ENCODE measurements around the gene RHO.
"Not testable (repeated sequence)": the region's sequence is repeated elsewhere in the genome, so short reads cannot be mapped to it uniquely, and the experiment has no call there.

Gene RHO

DNA sequence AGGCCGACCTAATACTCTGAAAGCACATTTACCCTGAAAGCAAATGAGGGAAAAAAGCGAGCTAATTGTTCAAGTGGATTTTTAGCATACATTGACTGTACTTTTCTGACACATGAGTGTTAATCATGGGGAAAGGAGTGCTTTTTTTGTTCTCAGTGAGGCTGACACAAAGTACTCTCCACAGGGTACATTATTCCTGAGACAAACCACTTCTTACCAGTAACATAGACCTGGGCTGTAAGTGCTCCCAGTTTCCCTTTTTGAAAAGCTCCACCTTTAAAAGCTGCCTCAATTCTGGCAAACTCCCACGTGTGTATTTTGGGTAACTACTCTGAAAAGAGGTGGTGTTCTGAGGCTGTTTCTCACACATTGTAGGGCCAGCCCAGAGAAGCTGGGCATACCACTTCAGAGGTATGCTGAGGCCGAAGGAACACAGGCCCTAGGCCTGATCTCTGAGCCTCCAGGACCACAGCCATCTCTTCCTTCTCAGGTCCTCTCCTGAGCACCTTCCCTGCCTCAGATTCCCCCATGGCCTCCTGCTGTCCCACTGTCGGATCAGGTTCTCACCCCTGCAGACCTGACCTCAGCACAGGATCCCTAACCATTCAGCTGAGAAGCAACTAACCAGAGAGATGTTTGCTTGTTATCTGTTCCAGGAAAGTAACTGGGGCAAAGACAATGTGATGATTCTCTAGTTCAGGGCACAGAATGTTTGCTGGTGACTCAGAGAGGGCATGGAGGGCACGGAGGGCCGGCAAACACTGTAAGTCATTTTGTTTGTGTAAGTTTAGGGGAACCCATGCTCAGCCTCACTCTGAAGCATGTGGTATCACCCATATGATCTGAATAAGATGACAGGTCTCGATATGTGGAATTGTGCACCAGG, 29.6 kb upstream of the RHO start:
- not testable (repeated sequence) for H3K4me3 ChIP-seq (ENCODE audit: insufficient read depth, low read depth, low read length); H3K9me3 ChIP-seq (ENCODE audit: control insufficient read depth, low read length); H3K27me3 ChIP-seq (ENCODE audit: control insufficient read depth, insufficient read depth, low read length, poor library complexity, severe bottlenecking); H3K27ac ChIP-seq (ENCODE audit: insufficient read depth, low read depth, low read length, poor library complexity, severe bottlenecking); H3K4me1 ChIP-seq (ENCODE audit: control insufficient read depth, insufficient read depth, low read length); H3K36me3 ChIP-seq (ENCODE audit: control insufficient read depth, insufficient read depth, low read length)
- WGBS, 2 experiments: 80 to 88% methylated on average over 5 to 6 of the region's 8 CpGs

DNA sequence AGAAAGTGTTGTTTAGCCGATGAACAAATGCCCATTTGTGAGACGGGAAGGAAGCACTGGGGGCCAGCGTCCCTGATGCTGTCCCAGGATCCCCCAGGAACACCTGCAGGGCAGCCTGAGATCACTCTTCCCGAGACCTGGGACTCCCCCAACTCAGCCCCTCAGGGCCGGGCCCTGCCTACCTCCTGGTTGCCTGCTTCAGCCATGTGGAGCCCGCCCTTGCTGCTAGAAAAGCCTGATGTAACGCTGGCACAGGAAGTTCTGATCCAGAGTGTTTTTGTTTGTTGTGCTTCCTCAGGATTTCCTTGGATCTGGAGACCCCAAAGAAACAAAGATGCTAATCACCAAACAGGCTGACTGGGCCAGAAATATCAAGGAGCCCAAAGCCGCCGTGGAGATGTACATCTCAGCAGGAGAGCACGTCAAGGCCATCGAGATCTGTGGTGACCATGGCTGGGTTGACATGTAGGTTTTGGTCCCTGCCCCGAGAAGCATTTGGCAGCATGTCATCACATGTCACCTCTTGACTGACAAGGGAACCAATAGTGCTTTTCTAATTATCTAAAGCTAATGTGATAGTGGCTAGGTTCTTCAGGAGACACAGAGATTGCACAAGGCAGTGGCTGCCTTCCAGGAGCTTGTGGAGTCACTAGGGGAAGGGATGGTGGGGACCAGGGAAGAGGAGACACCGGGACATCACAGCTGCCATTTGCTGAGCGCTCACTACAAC, 28.7 kb upstream of the RHO start:
- 92 to 95% methylated on average over 13 of the region's 14 CpGs for WGBS, 2 experiments
- H3K36me3 ChIP-seq (ENCODE audit: control insufficient read depth, insufficient read depth, low read length); H3K4me1 ChIP-seq (ENCODE audit: control insufficient read depth, insufficient read depth, low read length); H3K9me3 ChIP-seq (ENCODE audit: control insufficient read depth, low read length); H3K27ac ChIP-seq (ENCODE audit: insufficient read depth, low read depth, low read length, poor library complexity, severe bottlenecking); H3K27me3 ChIP-seq (ENCODE audit: control insufficient read depth, insufficient read depth, low read length, poor library complexity, severe bottlenecking); H3K4me3 ChIP-seq (ENCODE audit: insufficient read depth, low read depth, low read length): not testable (repeated sequence)

DNA sequence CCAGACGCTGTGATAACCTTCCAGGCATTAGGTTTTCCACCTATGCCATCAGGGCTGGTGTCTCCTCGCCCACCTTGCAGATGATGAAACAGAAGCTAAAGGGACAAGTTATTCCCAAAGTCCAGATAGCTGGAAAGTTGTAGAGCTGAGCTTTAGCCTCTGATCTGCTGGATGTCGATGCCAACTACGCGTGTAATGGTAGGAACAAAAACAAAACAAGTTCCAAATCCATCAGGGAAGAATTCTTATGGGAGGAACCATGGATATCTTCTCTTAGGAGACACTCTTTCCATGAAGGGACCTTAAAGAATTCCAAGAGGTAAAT, 28.1 kb upstream of the RHO start:
- Histone ChIP-seq H3K27me3 (ENCODE audit: control insufficient read depth, insufficient read depth, low read length, poor library complexity, severe bottlenecking) (no peaks in the 10 kb centered on the region), H3K27ac (ENCODE audit: insufficient read depth, low read depth, low read length, poor library complexity, severe bottlenecking) (no peak overlapping the region), H3K9me3 (ENCODE audit: control insufficient read depth, low read length) (no peaks in the 10 kb centered on the region), H3K4me1 (ENCODE audit: control insufficient read depth, insufficient read depth, low read length) (no peaks in the 10 kb centered on the region), H3K4me3 (ENCODE audit: insufficient read depth, low read depth, low read length) (no peak overlapping the region), H3K36me3 (ENCODE audit: control insufficient read depth, insufficient read depth, low read length) (no peaks in the 10 kb centered on the region)
- WGBS, 2 experiments: 94 to 97% methylated on average over 5 of the region's 5 CpGs

DNA sequence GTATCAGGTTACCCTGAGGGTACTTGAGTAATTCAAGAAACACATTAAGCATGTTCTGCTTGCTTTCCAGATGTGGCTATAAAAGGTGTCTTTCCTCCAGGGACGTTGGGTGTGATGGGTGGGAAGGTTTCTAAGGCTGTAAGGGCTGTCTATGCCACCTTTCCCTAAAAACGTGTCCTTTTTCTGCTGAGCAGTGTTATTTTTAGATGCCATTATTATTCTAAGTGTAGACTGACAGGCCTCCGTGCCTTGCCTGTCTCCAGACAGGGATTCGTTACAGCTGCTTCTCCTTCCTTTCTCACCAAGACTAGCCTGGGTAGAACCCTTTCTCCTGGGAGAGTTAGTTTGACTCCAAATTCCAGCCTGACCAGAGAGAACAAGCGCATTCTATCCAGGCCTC, 26.8 kb upstream of the RHO start:
- Histone ChIP-seq H3K9me3 (ENCODE audit: control insufficient read depth, low read length) (no peaks in the 10 kb centered on the region), H3K4me1 (ENCODE audit: control insufficient read depth, insufficient read depth, low read length) (no peaks in the 10 kb centered on the region), H3K36me3 (ENCODE audit: control insufficient read depth, insufficient read depth, low read length) (peaks cover 5% of the 10 kb centered on the region), H3K27me3 (ENCODE audit: control insufficient read depth, insufficient read depth, low read length, poor library complexity, severe bottlenecking) (no peaks in the 10 kb centered on the region), H3K27ac (ENCODE audit: insufficient read depth, low read depth, low read length, poor library complexity, severe bottlenecking) (no peak overlapping the region), H3K4me3 (ENCODE audit: insufficient read depth, low read depth, low read length) (no peak overlapping the region)
- WGBS, 2 experiments: 83 to 89% methylated on average over 5 of the region's 5 CpGs

DNA sequence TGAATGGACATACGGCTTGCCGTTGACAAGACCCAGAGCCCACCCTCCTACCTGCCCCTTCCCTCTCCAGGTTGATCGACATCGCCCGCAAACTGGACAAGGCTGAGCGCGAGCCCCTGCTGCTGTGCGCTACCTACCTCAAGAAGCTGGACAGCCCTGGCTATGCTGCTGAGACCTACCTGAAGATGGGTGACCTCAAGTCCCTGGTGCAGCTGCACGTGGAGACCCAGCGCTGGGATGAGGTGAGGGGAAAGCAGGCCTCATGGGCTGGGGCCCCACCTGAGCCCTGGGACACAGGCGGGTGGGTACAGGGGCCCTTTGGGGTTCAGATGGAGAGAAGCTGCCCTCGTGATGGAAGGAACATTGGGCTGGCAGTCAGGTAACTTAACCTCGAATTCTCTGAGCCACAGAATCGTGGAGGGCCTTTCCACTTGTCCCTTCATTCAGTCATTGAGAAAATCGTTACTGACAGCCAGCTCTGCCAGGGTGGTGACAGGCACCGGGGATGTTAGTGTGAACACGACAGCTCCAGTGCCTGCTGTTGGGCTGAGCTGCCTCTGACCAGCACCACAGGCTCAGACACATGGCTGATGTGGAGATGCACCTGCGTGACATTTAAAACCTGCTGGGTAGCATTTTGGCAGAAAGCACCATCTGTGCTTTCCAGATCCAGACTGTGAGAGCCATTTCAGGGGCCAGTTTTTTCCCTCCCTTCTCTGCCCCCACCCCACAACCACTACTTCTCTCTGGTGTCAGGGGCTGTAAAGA, 25.6 kb upstream of the RHO start:
- no peak overlapping the region for H3K4me3 ChIP-seq (ENCODE audit: insufficient read depth, low read depth, low read length)
- no peaks in the 10 kb centered on the region for H3K4me1 ChIP-seq (ENCODE audit: control insufficient read depth, insufficient read depth, low read length)
- no peak overlapping the region for H3K27ac ChIP-seq (ENCODE audit: insufficient read depth, low read depth, low read length, poor library complexity, severe bottlenecking)
- WGBS, 2 experiments: 94 to 95% methylated on average over 18 of the region's 18 CpGs
- no peaks in the 10 kb centered on the region for H3K9me3 ChIP-seq (ENCODE audit: control insufficient read depth, low read length)
- peaks cover 5% of the 10 kb centered on the region for H3K36me3 ChIP-seq (ENCODE audit: control insufficient read depth, insufficient read depth, low read length)
- H3K27me3 ChIP-seq (ENCODE audit: control insufficient read depth, insufficient read depth, low read length, poor library complexity, severe bottlenecking): no peaks in the 10 kb centered on the region

DNA sequence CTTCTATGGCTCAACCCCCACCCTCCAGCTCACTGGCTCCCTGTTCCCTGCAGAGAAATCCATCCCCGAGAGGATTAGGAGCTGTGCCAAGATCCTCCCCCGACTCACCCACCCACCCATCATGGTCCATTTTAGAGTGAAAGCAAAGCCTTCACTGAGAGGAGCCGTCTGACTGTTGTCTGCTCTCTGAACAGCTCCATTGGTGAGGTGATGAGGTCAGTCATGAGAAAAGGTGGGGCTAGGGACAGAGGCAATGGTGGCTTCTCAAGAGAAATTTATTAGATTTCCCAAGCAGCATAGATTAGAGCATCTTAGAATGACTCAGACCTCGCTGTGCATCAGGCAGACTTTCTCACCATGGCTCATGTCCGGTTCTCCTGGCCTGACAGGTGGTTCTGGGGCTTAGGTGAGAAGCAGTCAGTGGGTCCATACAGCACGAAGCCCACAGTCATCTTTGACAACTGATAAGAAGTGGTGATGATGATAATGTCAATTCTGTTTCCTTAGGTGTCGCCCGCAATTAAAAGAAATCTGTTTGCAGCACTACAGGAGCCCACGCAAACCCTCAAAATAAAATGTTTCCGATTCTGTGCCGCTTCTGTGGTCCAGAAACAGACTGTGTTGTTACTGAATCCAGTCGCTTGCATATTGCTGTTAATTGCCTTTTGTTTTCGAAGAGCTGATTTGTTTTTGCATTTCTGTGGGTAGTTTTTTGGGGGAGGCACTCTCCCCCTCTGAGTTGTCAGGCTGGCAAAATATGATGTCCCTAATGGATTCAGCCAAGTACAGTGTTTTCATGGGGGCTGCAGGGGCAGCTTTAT, 24.8 kb upstream of the RHO start:
- H3K4me3 ChIP-seq (ENCODE audit: insufficient read depth, low read depth, low read length): no peak overlapping the region
- H3K27me3 ChIP-seq (ENCODE audit: control insufficient read depth, insufficient read depth, low read length, poor library complexity, severe bottlenecking): no peaks in the 10 kb centered on the region
- WGBS, 2 experiments: 90% methylated on average over 12 to 13 of the region's 13 CpGs
- no peaks in the 10 kb centered on the region for H3K4me1 ChIP-seq (ENCODE audit: control insufficient read depth, insufficient read depth, low read length)
- H3K36me3 ChIP-seq (ENCODE audit: control insufficient read depth, insufficient read depth, low read length): peaks cover 5% of the 10 kb centered on the region
- no peak overlapping the region for H3K27ac ChIP-seq (ENCODE audit: insufficient read depth, low read depth, low read length, poor library complexity, severe bottlenecking)
- H3K9me3 ChIP-seq (ENCODE audit: control insufficient read depth, low read length): no peaks in the 10 kb centered on the region

DNA sequence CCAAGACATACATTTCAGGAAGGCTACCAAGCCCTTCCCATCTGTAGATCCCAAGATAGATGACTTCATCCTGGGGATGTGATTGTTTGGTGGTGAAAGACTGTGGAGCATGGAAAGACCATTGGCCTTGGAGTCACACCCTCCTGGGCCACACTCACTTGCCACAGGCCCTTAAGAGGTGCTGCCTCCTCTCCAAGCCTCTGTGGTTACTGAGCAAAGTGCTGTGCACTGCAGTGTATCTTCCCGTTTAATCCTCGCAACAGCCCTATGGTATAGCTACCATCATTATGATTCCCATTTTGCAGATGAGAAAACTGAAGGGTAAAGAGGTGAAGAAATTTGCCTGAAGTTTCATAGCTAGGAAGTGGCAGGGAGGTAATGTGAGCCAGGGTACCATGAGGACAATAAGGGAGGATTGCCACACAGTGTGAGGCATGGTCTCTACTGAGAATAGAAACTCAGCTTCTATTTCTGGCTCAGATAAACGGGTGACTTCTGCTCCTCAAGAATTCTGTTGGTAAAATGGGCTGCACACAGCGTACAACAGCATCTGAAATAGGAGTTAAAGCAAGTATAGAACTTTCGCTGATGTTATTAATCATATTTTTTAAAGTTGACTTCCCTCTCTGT, 23.9 kb upstream of the RHO start:
- no peaks in the 10 kb centered on the region for H3K4me1 ChIP-seq (ENCODE audit: control insufficient read depth, insufficient read depth, low read length)
- WGBS, 2 experiments: 97 to 99% methylated on average over 5 of the region's 5 CpGs
- no peak overlapping the region for H3K27ac ChIP-seq (ENCODE audit: insufficient read depth, low read depth, low read length, poor library complexity, severe bottlenecking)
- H3K36me3 ChIP-seq (ENCODE audit: control insufficient read depth, insufficient read depth, low read length): peaks cover 5% of the 10 kb centered on the region
- H3K4me3 ChIP-seq (ENCODE audit: insufficient read depth, low read depth, low read length): no peak overlapping the region
- no peaks in the 10 kb centered on the region for H3K9me3 ChIP-seq (ENCODE audit: control insufficient read depth, low read length)
- H3K27me3 ChIP-seq (ENCODE audit: control insufficient read depth, insufficient read depth, low read length, poor library complexity, severe bottlenecking): no peaks in the 10 kb centered on the region

DNA sequence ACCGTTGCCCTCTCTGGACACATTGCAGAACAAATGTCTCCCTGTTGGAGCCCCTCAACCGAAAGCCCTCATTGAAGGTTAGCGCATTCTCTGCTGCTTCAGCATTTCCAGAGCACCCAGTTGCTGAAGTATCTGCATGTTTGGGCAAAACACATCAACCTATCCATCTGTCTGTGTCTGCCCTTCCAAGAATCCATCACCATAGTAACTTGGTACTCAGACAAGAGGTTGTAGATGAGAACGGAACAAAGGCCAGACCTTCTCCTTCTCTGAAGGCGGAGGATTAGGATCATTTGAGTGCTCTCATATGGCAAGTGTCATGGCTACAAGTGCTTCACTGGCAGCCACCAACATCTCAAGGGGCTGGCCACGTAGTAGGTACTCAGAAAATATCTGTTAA, 23.1 kb upstream of the RHO start:
- no peaks in the 10 kb centered on the region for H3K4me1 ChIP-seq (ENCODE audit: control insufficient read depth, insufficient read depth, low read length)
- no peaks in the 10 kb centered on the region for H3K27me3 ChIP-seq (ENCODE audit: control insufficient read depth, insufficient read depth, low read length, poor library complexity, severe bottlenecking)
- H3K9me3 ChIP-seq (ENCODE audit: control insufficient read depth, low read length): no peaks in the 10 kb centered on the region
- 96 to 97% methylated on average over 6 of the region's 6 CpGs for WGBS, 2 experiments
- H3K27ac ChIP-seq (ENCODE audit: insufficient read depth, low read depth, low read length, poor library complexity, severe bottlenecking): no peak overlapping the region
- H3K4me3 ChIP-seq (ENCODE audit: insufficient read depth, low read depth, low read length): no peak overlapping the region
- H3K36me3 ChIP-seq (ENCODE audit: control insufficient read depth, insufficient read depth, low read length): peaks cover 5% of the 10 kb centered on the region

DNA sequence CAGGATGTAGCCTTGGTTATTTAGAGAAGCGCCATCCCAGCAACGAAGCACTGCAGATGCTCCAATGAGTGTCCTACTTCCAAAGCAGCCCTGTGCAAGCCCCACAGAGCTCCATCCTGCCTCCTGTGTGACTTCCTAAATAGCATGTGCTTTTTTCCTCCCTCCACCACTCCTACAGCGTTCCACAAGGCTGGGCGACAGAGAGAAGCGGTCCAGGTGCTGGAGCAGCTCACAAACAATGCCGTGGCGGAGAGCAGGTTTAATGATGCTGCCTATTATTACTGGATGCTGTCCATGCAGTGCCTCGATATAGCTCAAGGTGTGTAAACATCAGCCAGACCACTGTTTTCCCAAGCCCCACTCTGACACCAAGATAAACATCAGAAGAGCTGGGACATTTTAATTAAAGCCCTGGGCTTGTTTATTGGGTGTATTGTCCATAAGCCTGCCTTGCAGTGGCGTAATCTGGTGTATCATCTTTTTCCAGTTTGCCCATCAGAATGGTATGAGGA, 22.2 kb upstream of the RHO start:
- 93 to 97% methylated on average over 9 of the region's 9 CpGs for whole genome bisulfite sequencing, 2 experiments
- Histone ChIP-seq H3K4me3 (ENCODE audit: insufficient read depth, low read depth, low read length) (no peak overlapping the region), H3K4me1 (ENCODE audit: control insufficient read depth, insufficient read depth, low read length) (no peaks in the 10 kb centered on the region), H3K36me3 (ENCODE audit: control insufficient read depth, insufficient read depth, low read length) (peaks cover 5% of the 10 kb centered on the region), H3K27ac (ENCODE audit: insufficient read depth, low read depth, low read length, poor library complexity, severe bottlenecking) (no peak overlapping the region), H3K27me3 (ENCODE audit: control insufficient read depth, insufficient read depth, low read length, poor library complexity, severe bottlenecking) (no peaks in the 10 kb centered on the region), H3K9me3 (ENCODE audit: control insufficient read depth, low read length) (no peaks in the 10 kb centered on the region)
